Heart left ventricle (tissue), 16 donors: ENCODE data around the gene YDJC. TPM values are rescaled to one million over a fixed set of nuclear protein-coding genes. Genes with fewer than 3 reads are reported as not detected.
A peak's percentile ranks its signal among the peaks of the same experiment; 100 is the strongest.

Experiments used
- ATAC-seq, 4 donors: fragments of 200-7000 bp; cut with Tn5 transposase; one replicate each; pipeline ENCODE4 v1.9.1; 2020 to 2022; ENCODE audit warnings: moderate library complexity in 4 of 4, mild to moderate bottlenecking in 3 of 4, moderate number of reproducible peaks in 1 of 4
- DNase-seq, 5 donors: peaks; one replicate each; pipeline ENCODE4 v3.0.0-alpha.2; 2020
- H3K27ac ChIP-seq, 12 donors: fragments of 200-600 bp; sonication (generic) in 4 of 12; one replicate each; pipeline versions ENCODE4 v1.5.0 to v1.8.0; 2016 to 2022; ENCODE audit warnings: mild to moderate bottlenecking in 2 of 12
- H3K27me3 ChIP-seq, 9 donors: fragments of 200-600 bp; sonication (generic) in 2 of 9; one replicate each; pipeline versions ENCODE4 v1.5.1 to v1.8.0; 2016 to 2022; ENCODE audit warnings: mild to moderate bottlenecking in 3 of 9
- H3K36me3 ChIP-seq, 9 donors: fragments of 200-600 bp; sonication (generic) in 2 of 9; one replicate each; pipeline versions ENCODE4 v1.5.0 to v1.8.0; 2018 to 2022; ENCODE audit warnings: mild to moderate bottlenecking in 2 of 9
- H3K4me1 ChIP-seq, 12 donors: fragments of 200-600 bp; sonication (generic) in 4 of 12; one replicate each; pipeline versions ENCODE4 v1.5.0 to v1.8.0; 2016 to 2022; ENCODE audit warnings: mild to moderate bottlenecking in 3 of 12
- H3K4me3 ChIP-seq, 12 donors: fragments of 200-600 bp; sonication (generic) in 4 of 12; one replicate each; pipeline versions ENCODE4 v1.5.0 to v1.8.0; 2017 to 2022; ENCODE audit warnings: mild to moderate bottlenecking in 9 of 12, moderate library complexity in 4 of 12
- H3K9me3 ChIP-seq, 12 donors: fragments of 200-600 bp; sonication (generic) in 4 of 12; one replicate each; pipeline versions ENCODE4 v1.5.0 to v1.8.0; 2016 to 2022; ENCODE audit warnings: mild to moderate bottlenecking in 1 of 12
- CTCF ChIP-seq, 12 donors: fragments of 200-600 bp; sonication (generic) in 4 of 12; IDR thresholded peaks; one replicate each; pipeline versions ENCODE4 v1.5.0 to v1.8.0; 2018 to 2022; ENCODE audit warnings: antibody characterized with exemption in 12 of 12, mild to moderate bottlenecking in 5 of 12
- POLR2A ChIP-seq, 2 donors: fragments of 450-650 bp; IDR thresholded peaks; one replicate each; pipeline ENCODE4 v1.6.1; 2017; ENCODE audit warnings: antibody characterized with exemption in 2 of 2, mild to moderate bottlenecking in 2 of 2, moderate library complexity in 2 of 2
- WGBS, 4 donors: extraction: QIAGEN DNeasy Blood & Tissue Kit in 2 of 4; methylation state at CpG; one replicate each; pipeline versions ENCODE4 v1.1.5 to v1.1.7; 2013 to 2018; 5-methylcytosine and 5-hydroxymethylcytosine counted together
- intact Hi-C, 10 donors: fragments of 100-400 bp; cut with DNase I; formaldehyde crosslinking; loops; one replicate each; pipeline versions ENCODE4 v1.11.1 to v1.14.2; 2022
- polyA plus RNA-seq, 2 donors: library from polyadenylated mRNA; stranded (reverse); fragments of 200-250 nt; gene quantifications; one replicate each; pipeline ENCODE4 v1.2.3, GENCODE V29; 2013
- total RNA-seq, 9 donors: library from RNA; depleted of rRNA in 2 of 9; stranded (reverse); fragments of >200 nt in 2 of 9; fragmentation: NEBNext Ultra II Directional in 3 of 9; extraction: Animal tissue kit (Norgen Biotek cat#: 25700) in 3 of 9; gene quantifications; one replicate each; pipeline versions ENCODE4 v1.1.0 to v1.2.4, GENCODE V29; 2016 to 2023
- donor health status: ischemic (EF 13 %, LVEDD 7.1; RV severe dilation, severe dysfunction).
- donor health status: healthy with polysubstance abuse.
- donor health status: DM: no; HTN: yes; CAD: no.
- donor health status: DM: no; HTN: no; CAD: no.
- donor health status: ischemic (EF 25% LVEDD 6.9; RV normal size, moderate dysfunction).
- donor health status: ischemic (EF 25% LVEDD 5.7; RV mildly dilated, moderate dysfunction).
- donor health status: healthy.
- donor health status: DM: yes; HTN: yes; CAD: no.
- donor health status: ischemic (EF 35%, LVEDD 5.7; RV mildly dilated, moderate dysfunction).
- donor health status: nonischemic (EF 11% LVEDD 7.7; RV severe dilation, severe dysfunction).
- donor health status: DM: yes; HTN: yes; CAD: no.
- donor health status: PGD.
- donor health status: ischemic (EF 29% LVEDD 5.4; RV normal size, mild dysfunction).
- donor health status: nonischemic (EF 23%, LVEDD 6.1; RV moderate dilation, normal function).

Gene YDJC
- total and polyA plus RNA-seq, 11 donors = 3.0 to 19.8 (median 5.5) TPM

DNA sequence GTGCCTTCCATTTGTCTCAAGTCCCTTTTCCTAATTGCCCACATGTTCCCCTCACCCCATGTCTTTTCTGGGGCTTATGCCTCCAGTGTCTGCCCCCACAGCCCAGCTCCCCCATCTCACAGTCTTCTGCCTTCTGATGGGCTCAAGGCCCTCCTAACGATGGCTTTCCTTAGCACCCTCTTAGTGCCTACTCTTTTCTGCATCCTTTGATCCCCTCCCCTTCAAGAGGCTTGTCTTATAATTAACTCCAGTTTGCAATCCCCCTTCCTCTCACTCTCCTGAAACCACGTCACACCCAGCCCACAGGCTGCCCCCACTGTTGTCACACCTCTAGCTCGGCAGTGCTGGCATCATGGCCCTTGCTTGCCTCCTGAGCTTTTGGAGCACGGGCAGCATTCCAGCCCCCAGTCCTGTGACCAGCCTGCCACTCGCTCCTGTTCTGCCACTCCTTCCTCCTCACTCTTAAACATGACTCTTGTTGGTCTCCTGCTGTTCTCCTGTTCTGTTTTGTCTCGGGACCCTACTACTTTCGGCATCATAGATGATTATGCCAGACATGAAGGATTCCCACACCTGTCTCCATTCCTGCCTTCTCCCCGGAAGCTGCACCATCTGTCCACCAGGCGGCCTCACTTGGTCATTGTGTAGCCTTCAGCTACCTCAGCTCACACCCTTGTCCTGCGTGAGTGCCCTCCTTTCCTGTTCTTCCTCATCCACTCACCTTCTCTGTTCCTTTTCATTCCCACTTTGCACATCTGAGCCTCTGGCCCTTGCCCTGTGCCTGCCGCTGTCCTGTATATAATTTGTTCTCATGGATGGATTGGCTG, 36.2 kb downstream of the YDJC start:
- intact Hi-C loops = loop anchor here in 1 of 10 donors (5.0 kb wide), 1 partner anchor 34 kb away; no protein-coding TSS in a partner anchor
- Histone ChIP-seq H3K36me3 (peaks cover 0 to 52% (median 43%) of the 10 kb centered on the region in 9 donors), H3K4me1 (peaks cover 5 to 69% (median 49%) of the 10 kb centered on the region in 12 donors), H3K9me3 (no peaks in the 10 kb centered on the region), H3K27ac (peak overlapping the region in 3 of 12 donors; percentile 3 to 48 (median 23)), H3K27me3 (no peaks in the 10 kb centered on the region), H3K4me3 (no peak overlapping the region)
- TF ChIP-seq CTCF (IDR thresholded peaks at IDR 0.05) = peak in 6 of 12 donors; percentile 13 to 32 (median 22)
- TF ChIP-seq POLR2A (IDR thresholded peaks at IDR 0.05) = no peak
- ATAC-seq (peak; percentile 49 to 79 (median 56)), DNase-seq (peak; percentile 59 to 82 (median 70))
- 58 to 69% (median 61%) methylated on average over 11 of the region's 11 CpGs for WGBS, 4 donors

- peak overlapping the region in 1 of 12 donors; percentile 35 for H3K27ac ChIP-seq
These were observed 37.4 kb downstream of the YDJC start for GRCh38 chr22:21592422-21592821.

GRCh38 chr22:21591695-21592094, 38.1 kb downstream of the YDJC start:
- Histone ChIP-seq H3K9me3 (no peaks in the 10 kb centered on the region), H3K4me1 (peaks cover 5 to 87% (median 66%) of the 10 kb centered on the region in 12 donors), H3K27ac (peak overlapping the region in 3 of 12 donors; percentile 6 to 35 (median 8)), H3K36me3 (peaks cover 0 to 44% (median 37%) of the 10 kb centered on the region in 9 donors), H3K27me3 (no peaks in the 10 kb centered on the region), H3K4me3 (no peak overlapping the region)
- ATAC-seq (peak; percentile 56 to 85 (median 79)), DNase-seq (peak; percentile 49 to 75 (median 71))
- 48 to 61% (median 54%) methylated on average over 9 of the region's 9 CpGs for WGBS, 4 donors
- TF ChIP-seq POLR2A (IDR thresholded peaks at IDR 0.05) (no peak), CTCF (IDR thresholded peaks at IDR 0.05) (no peak)
- intact Hi-C loops = loop anchor here in 1 of 10 donors (5.0 kb wide), 1 partner anchor 36 kb away; no protein-coding TSS in a partner anchor

More at GRCh38 chr22:21592422-21592821, 37.4 kb downstream of the YDJC start:
- no peak overlapping the region for H3K4me3 ChIP-seq
- TF ChIP-seq CTCF (IDR thresholded peaks at IDR 0.05) (no peak), POLR2A (IDR thresholded peaks at IDR 0.05) (no peak)
- peaks cover 0 to 51% (median 42%) of the 10 kb centered on the region in 9 donors for H3K36me3 ChIP-seq
- no peaks in the 10 kb centered on the region for H3K27me3 ChIP-seq
- intact Hi-C loops = loop anchor here in 1 of 10 donors (5.0 kb wide), 1 partner anchor 35 kb away; no protein-coding TSS in a partner anchor
- ATAC-seq (no peak), DNase-seq (no peak)
- no peaks in the 10 kb centered on the region for H3K9me3 ChIP-seq
- WGBS, 4 donors = 80 to 87% (median 84%) methylated on average over 3 of the region's 3 CpGs
- peaks cover 5 to 81% (median 60%) of the 10 kb centered on the region in 12 donors for H3K4me1 ChIP-seq
